IMR-90 (cell line): ENCODE data around the gene KCNH5. TPM values are rescaled to one million over a fixed set of nuclear protein-coding genes. Genes with fewer than 3 reads are reported as not detected.

Source experiments
- ATAC-seq: fragments of 200-7000 bp; cut with Tn5 transposase; 2 replicates; pipeline ENCODE4 v1.9.1; 2020; ENCODE audit warnings: low read depth, mild to moderate bottlenecking, moderate library complexity
- BruUV-seq: library from RNA; stranded (reverse); fragments of 400-500 nt; replicated peaks from 2 replicates; lab custom pipeline; 2021; lab: Mats Ljungman, UMichigan
- CTCF ChIA-PET: fragments of 300-600 bp; formaldehyde crosslinking; extraction: SDS; loops from one replicate; lab custom pipeline; 2021; ENCODE audit warnings: antibody characterized with exemption; lab: Yijun Ruan, JAX
- POLR2A ChIA-PET: fragments of 300-600 bp; sonication (Branson Sonifier 250); formaldehyde crosslinking; loops from one replicate; lab custom pipeline; 2022; ENCODE audit warnings: antibody characterized with exemption; ENCODE audit not compliant: unreplicated experiment; lab: Charles Lee
- DNase-seq: peaks from one replicate; pipeline ENCODE4 v3.0.0; 2013
- H2AFZ ChIP-seq: replicated peaks from 2 replicates; pipeline ENCODE3; 2013; ENCODE audit warnings: low read length, mild to moderate bottlenecking; ENCODE audit not compliant: poor library complexity
- H2AK5ac ChIP-seq: 2 replicates; pipeline ENCODE4 v1.6.1; 2013; ENCODE audit warnings: low read depth, low read length, inconsistent platforms
- H2AK9ac ChIP-seq: replicated peaks from 2 replicates; pipeline ENCODE3; 2013; ENCODE audit warnings: mild to moderate bottlenecking, low read depth, low read length, moderate library complexity; ENCODE audit not compliant: poor library complexity
- H2BK120ac ChIP-seq: 2 replicates; pipeline ENCODE4 v1.6.1; 2013; ENCODE audit warnings: low read depth, low read length, inconsistent platforms
- H2BK15ac ChIP-seq: 3 replicates; pipeline ENCODE4 v1.6.1; 2013; ENCODE audit warnings: low read depth, low read length, inconsistent platforms
- H2BK20ac ChIP-seq: 2 replicates; pipeline ENCODE4 v1.6.1; 2013; ENCODE audit warnings: low read depth, mild to moderate bottlenecking, inconsistent platforms, low read length, moderate library complexity
- H2BK5ac ChIP-seq: 2 replicates; pipeline ENCODE4 v1.6.1; 2013; ENCODE audit warnings: mild to moderate bottlenecking, low read depth, low read length, inconsistent platforms; ENCODE audit not compliant: poor library complexity, severe bottlenecking
- H3K14ac ChIP-seq: replicated peaks from 2 replicates; pipeline ENCODE4 v1.6.1; 2013; ENCODE audit warnings: low read depth, low read length, inconsistent platforms
- H3K18ac ChIP-seq: 2 replicates; pipeline ENCODE4 v1.6.1; 2013; ENCODE audit warnings: low read depth, low read length, control low read depth
- H3K23ac ChIP-seq: 2 replicates; pipeline ENCODE4 v1.6.1; 2013; ENCODE audit warnings: low read depth, low read length, inconsistent platforms
- H3K27ac ChIP-seq: 2 replicates; pipeline ENCODE4 v1.5.1; 2013; ENCODE audit warnings: mild to moderate bottlenecking, control low read depth, low read length; ENCODE audit not compliant: insufficient read depth
- H3K27me3 ChIP-seq: 2 replicates; pipeline ENCODE4 v1.6.1; 2013; ENCODE audit warnings: low read length; ENCODE audit not compliant: control insufficient read depth, insufficient read depth
- H3K36me3 ChIP-seq: 2 replicates; pipeline ENCODE4 v1.6.1; 2013; ENCODE audit warnings: low read length, mixed read lengths; ENCODE audit not compliant: control insufficient read depth, insufficient read depth
- H3K4ac ChIP-seq: 2 replicates; pipeline ENCODE4 v1.6.1; 2013; ENCODE audit warnings: low read depth, low read length, inconsistent platforms
- H3K4me1 ChIP-seq: 2 replicates; pipeline ENCODE4 v1.6.1; 2013; ENCODE audit warnings: low read length, mixed read lengths; ENCODE audit not compliant: control insufficient read depth, insufficient read depth
- H3K4me2 ChIP-seq: 2 replicates; pipeline ENCODE4 v1.6.1; 2013; ENCODE audit warnings: low read depth, mild to moderate bottlenecking, control low read depth, low read length, moderate library complexity
- H3K4me3 ChIP-seq: 2 replicates; pipeline ENCODE4 v1.5.1; 2013; ENCODE audit warnings: low read depth, mild to moderate bottlenecking, control low read depth, low read length, moderate library complexity; ENCODE audit not compliant: insufficient read depth
- H3K56ac ChIP-seq: 2 replicates; pipeline ENCODE4 v1.6.1; 2013; ENCODE audit warnings: low read length, inconsistent platforms; ENCODE audit not compliant: insufficient read depth; ENCODE audit errors: extremely low read depth
- H3K79me1 ChIP-seq, 2 experiments: 2 replicates each; pipeline ENCODE4 v1.6.1; 2013; ENCODE audit warnings: low read length in 2 of 2, inconsistent platforms in 1 of 2, low read depth in 1 of 2
- H3K9ac ChIP-seq: 2 replicates; pipeline ENCODE4 v1.6.1; 2013; ENCODE audit warnings: low read depth, low read length, control low read depth
- H3K9me1 ChIP-seq: 2 replicates; pipeline ENCODE4 v1.6.1; 2013; ENCODE audit warnings: low read length, inconsistent platforms; ENCODE audit not compliant: insufficient read depth
- H3K9me3 ChIP-seq: 2 replicates; pipeline ENCODE4 v1.6.1; 2013; ENCODE audit warnings: low read length; ENCODE audit not compliant: control insufficient read depth, insufficient read depth
- H4K20me1 ChIP-seq: 2 replicates; pipeline ENCODE4 v1.6.1; 2013; ENCODE audit warnings: low read length, inconsistent platforms; ENCODE audit not compliant: insufficient read depth
- H4K5ac ChIP-seq: 2 replicates; pipeline ENCODE4 v1.6.1; 2013; ENCODE audit warnings: mild to moderate bottlenecking, low read depth, low read length, control low read depth
- H4K8ac ChIP-seq, 2 experiments: 2 replicates each; pipeline ENCODE4 v1.6.1; 2013; ENCODE audit warnings: low read depth in 2 of 2, low read length in 2 of 2, control low read depth in 1 of 2, inconsistent platforms in 1 of 2
- H4K91ac ChIP-seq: 2 replicates; pipeline ENCODE4 v1.6.1; 2013; ENCODE audit warnings: low read depth, low read length, inconsistent platforms; ENCODE audit not compliant: insufficient read depth
- CEBPB ChIP-seq: IDR thresholded peaks from 2 replicates; pipeline ENCODE4 v1.6.1; 2012; ENCODE audit warnings: low read depth, low read length, improper control_type of control experiment
- CTCF ChIP-seq: conservative IDR thresholded peaks from 2 replicates; pipeline ENCODE4 v1.5.1; 2012; ENCODE audit warnings: mild to moderate bottlenecking, low read depth, low read length, improper control_type of control experiment
- FOS ChIP-seq: fragments of 150-350 bp; IDR thresholded peaks from 2 replicates; pipeline ENCODE4 v1.6.1; 2016; ENCODE audit warnings: low read depth, low read length
- MAFK ChIP-seq: IDR thresholded peaks from 2 replicates; pipeline ENCODE4 v1.6.1; 2012; ENCODE audit warnings: low read depth, low read length, improper control_type of control experiment
- MAZ ChIP-seq: IDR thresholded peaks from 2 replicates; pipeline ENCODE4 v1.6.1; 2012; ENCODE audit warnings: low read depth, mild to moderate bottlenecking, low read length, improper control_type of control experiment, moderate library complexity, borderline replicate concordance
- MXI1 ChIP-seq: IDR thresholded peaks from 2 replicates; pipeline ENCODE4 v1.6.1; 2012; ENCODE audit warnings: low read depth, mild to moderate bottlenecking, low read length, moderate library complexity, borderline replicate concordance
- RAD21 ChIP-seq: IDR thresholded peaks from 2 replicates; pipeline ENCODE4 v1.6.1; 2012; ENCODE audit warnings: low read length, improper control_type of control experiment
- SMC3 ChIP-seq: fragments of 150-350 bp; IDR thresholded peaks from 2 replicates; pipeline ENCODE4 v1.6.1; 2016; ENCODE audit warnings: low read depth, mild to moderate bottlenecking, antibody characterized with exemption, low read length, moderate library complexity
- USF2 ChIP-seq: fragments of 150-350 bp; IDR thresholded peaks from 2 replicates; pipeline ENCODE4 v1.6.1; 2017; ENCODE audit warnings: mild to moderate bottlenecking, antibody characterized with exemption, low read length, low read depth
- WGBS, 2 experiments: methylation state at CpG; one replicate each; pipeline versions ENCODE4 v1.1.5 to v1.1.7; 2013; ENCODE audit warnings: missing lambda C conversion rate in 2 of 2; ENCODE audit not compliant: insufficient read length in 1 of 2; ENCODE audit errors: extremely low coverage in 2 of 2; 5-methylcytosine and 5-hydroxymethylcytosine counted together
- dilution Hi-C: fragments of 300-500 bp; cut with HindIII; formaldehyde crosslinking; loops from one replicate; pipeline ENCODE4 v1.14.3; 2018; ENCODE audit warnings: low sequenced_read_pairs; ENCODE audit not compliant: unreplicated experiment
- in situ Hi-C: fragments of 300-500 bp; cut with MboI; formaldehyde crosslinking; loops from 3 replicates; pipeline ENCODE4 v1.14.3; 2019; ENCODE audit warnings: low sequenced_read_pairs, inconsistent platforms, mixed read lengths
- intact Hi-C: fragments of 100-400 bp; cut with micrococcal nuclease; formaldehyde crosslinking; loops from 2 replicates; pipeline ENCODE4 v1.10.0; 2022
- polyA plus RNA-seq, 3 experiments: library from polyadenylated mRNA; depleted of rRNA; stranded (reverse); fragments of >200 nt; gene quantifications; 2 replicates each; pipeline ENCODE4 v1.2.3, GENCODE V29; 2012; ENCODE audit warnings: low replicate concordance in 1 of 3
- total RNA-seq: library from RNA; depleted of rRNA; stranded (reverse); fragments of >200 nt; gene quantifications from 2 replicates; pipeline ENCODE4 v1.2.3, GENCODE V29; 2012

The KCNH5 gene
- total and polyA plus RNA-seq, 2 of the 4 experiments (the other 2 are of a cell fraction): under 0.01 to 0.03 TPM

DNA sequence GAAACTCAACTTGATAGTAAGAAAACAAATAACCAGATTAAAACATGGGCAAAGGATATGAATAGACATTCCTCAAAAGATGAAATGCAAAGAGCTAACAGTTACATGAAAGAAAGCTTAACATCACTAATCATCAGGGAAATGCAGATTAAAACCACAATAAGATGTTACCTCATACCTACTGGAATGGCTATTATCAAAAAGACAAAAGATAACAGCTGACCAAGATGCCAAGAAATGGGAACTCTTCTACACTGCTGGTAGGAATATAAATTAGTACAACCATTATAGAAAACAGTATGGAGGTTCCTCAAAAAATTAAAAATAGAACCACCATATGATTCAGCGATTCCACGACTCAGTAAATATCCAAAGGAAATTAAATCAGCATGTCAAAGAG is 18.8 kb downstream of the KCNH5 start:
- Histone ChIP-seq H3K9me1 (no peaks in the 10 kb centered on the region), H3K36me3 (no peaks in the 10 kb centered on the region), H2BK15ac (no peak overlapping the region), H2BK20ac (no peak overlapping the region), H3K4me1 (no peaks in the 10 kb centered on the region), H2BK120ac (no peak overlapping the region), H3K4ac (no peak overlapping the region), H4K20me1 (no peaks in the 10 kb centered on the region), H3K9ac (no peak overlapping the region), H3K27ac (no peak overlapping the region), H3K14ac (no peak overlapping the region), H4K5ac (no peak overlapping the region), H2AK9ac (no peak overlapping the region), H3K9me3 (no peaks in the 10 kb centered on the region), H3K18ac (no peak overlapping the region), H2BK5ac (no peak overlapping the region), H3K4me3 (no peak overlapping the region), H3K79me1 (no peaks in the 10 kb centered on the region), H3K27me3 (no peaks in the 10 kb centered on the region), H4K91ac (no peak overlapping the region), H2AFZ (no peak overlapping the region), H3K4me2 (no peak overlapping the region), H2AK5ac (no peak overlapping the region), H3K23ac (no peak overlapping the region), H4K8ac (no peak overlapping the region), H3K56ac (no peak overlapping the region)
- dilution Hi-C loops: no loop called here
- ChIA-PET POLR2A (no interaction called here), CTCF (no interaction called here)
- BruUV-seq: no TSS peak
- ATAC-seq (no peak), DNase-seq (no peak)
- TF ChIP-seq MAZ (no peak), MAFK (no peak), FOS (no peak), CTCF (no peak), RAD21 (no peak), USF2 (no peak), MXI1 (no peak), CEBPB (no peak), SMC3 (no peak)
- no CpG with 5 or more reads among the region's 2 CpGs for WGBS, 2 experiments
- intact Hi-C loops: no loop called here
- in situ Hi-C loops: no loop called here
